ENCODE results near the gene MS4A2. TPM values are rescaled to one million over a fixed set of nuclear protein-coding genes. Genes with fewer than 3 reads are reported as not detected.

MS4A2 gene
- total RNA-seq, 1 donor from 2014 or later = not detected

GRCh38 chr11:60130496-60130895 lies 42.0 kb downstream of the MS4A2 start:
- Mint-ChIP-seq H3K9me3 (peaks cover 3% of the 10 kb centered on the region), H3K4me3 (no peak overlapping the region), H3K27me3 (peaks cover 3% of the 10 kb centered on the region), H3K27ac (no peak overlapping the region), H3K4me1 (peaks cover 9% of the 10 kb centered on the region), H3K36me3 (ENCODE audit: low read depth) (no peaks in the 10 kb centered on the region)
- POLR2A ChIA-PET = no interaction called here
- intact Hi-C loops (cut with micrococcal nuclease) = loop anchor here (1.0 kb wide), 2 partner anchors 307 to 376 kb away; no protein-coding TSS in a partner anchor
- TF ChIP-seq CTCF (IDR thresholded peaks at IDR 0.05) = no peak
- CTCF ChIA-PET = interaction anchor here (0.8 kb wide), 1 partner anchor 376 kb away, joined by 3 read pairs; no protein-coding TSS in a partner anchor
- DNase-seq (no peak), ATAC-seq (ENCODE audit: low read depth) (peak; percentile 47)

GRCh38 chr11:60131912-60132311 lies 43.4 kb downstream of the MS4A2 start:
- POLR2A ChIA-PET = no interaction called here
- ATAC-seq (ENCODE audit: low read depth) = no peak
- Mint-ChIP-seq H3K27me3 (peaks cover 9% of the 10 kb centered on the region), H3K4me1 (peaks cover 4% of the 10 kb centered on the region), H3K9me3 (peaks cover 7% of the 10 kb centered on the region), H3K36me3 (ENCODE audit: low read depth) (no peaks in the 10 kb centered on the region), H3K4me3 (no peak overlapping the region), H3K27ac (no peak overlapping the region)
- CTCF ChIA-PET = no interaction called here
- no peak for TF ChIP-seq CTCF (IDR thresholded peaks at IDR 0.05)
- no peak for DNase-seq
- intact Hi-C loops (cut with micrococcal nuclease) = no loop called here

GRCh38 chr11:60133917-60134316 lies 45.5 kb downstream of the MS4A2 start:
- POLR2A ChIA-PET = no interaction called here
- intact Hi-C loops (cut with micrococcal nuclease) = no loop called here
- H3K27me3 Mint-ChIP-seq = peaks cover 9% of the 10 kb centered on the region

GRCh38 chr11:60143768-60144167 lies 55.3 kb downstream of the MS4A2 start:
- TF ChIP-seq CTCF (IDR thresholded peaks at IDR 0.05) = no peak
- CTCF ChIA-PET = no interaction called here
- Mint-ChIP-seq H3K4me1 (no peaks in the 10 kb centered on the region), H3K36me3 (ENCODE audit: low read depth) (no peaks in the 10 kb centered on the region), H3K9me3 (no peaks in the 10 kb centered on the region), H3K27ac (no peak overlapping the region), H3K27me3 (no peaks in the 10 kb centered on the region), H3K4me3 (no peak overlapping the region)
- ATAC-seq (ENCODE audit: low read depth) = no peak
- no peak for DNase-seq
- intact Hi-C loops (cut with micrococcal nuclease) = no loop called here
- POLR2A ChIA-PET = no interaction called here

More at GRCh38 chr11:60133917-60134316, 45.5 kb downstream of the MS4A2 start:
- Mint-ChIP-seq H3K4me3 (no peak overlapping the region), H3K4me1 (peaks cover 4% of the 10 kb centered on the region), H3K36me3 (ENCODE audit: low read depth) (no peaks in the 10 kb centered on the region), H3K27ac (no peak overlapping the region), H3K9me3 (peaks cover 7% of the 10 kb centered on the region)
- no peak for TF ChIP-seq CTCF (IDR thresholded peaks at IDR 0.05)
- DNase-seq (no peak), ATAC-seq (ENCODE audit: low read depth) (no peak)
- CTCF ChIA-PET = no interaction called here

GRCh38 chr11:60145677-60146076 lies 57.2 kb downstream of the MS4A2 start:
- Mint-ChIP-seq H3K36me3 (ENCODE audit: low read depth) (no peaks in the 10 kb centered on the region), H3K9me3 (no peaks in the 10 kb centered on the region), H3K27ac (no peak overlapping the region), H3K4me3 (no peak overlapping the region), H3K27me3 (no peaks in the 10 kb centered on the region), H3K4me1 (no peaks in the 10 kb centered on the region)
- DNase-seq (no peak), ATAC-seq (ENCODE audit: low read depth) (no peak)
- ChIA-PET POLR2A (no interaction called here), CTCF (no interaction called here)
- intact Hi-C loops (cut with micrococcal nuclease) = no loop called here
- no peak for TF ChIP-seq CTCF (IDR thresholded peaks at IDR 0.05)

Other genes with a start within 250 kb of the MS4A2 start
- gene CBLIF, start 243.2 kb upstream of the MS4A2 start, total RNA-seq = not detected in 2 replicates
- not detected in 2 replicates for gene TCN1, start 222.2 kb upstream of the MS4A2 start, total RNA-seq
- gene OOSP3, start 209.9 kb upstream of the MS4A2 start, total RNA-seq = 0.29 TPM in 1 of 2 replicates, not detected in the other
- not detected in 2 replicates for gene OOSP1, start 150.2 kb upstream of the MS4A2 start, total RNA-seq
- not detected in 2 replicates for gene OOSP4A, start 124.6 kb upstream of the MS4A2 start, total RNA-seq
- not detected in 2 replicates for gene OOSP4B, start 71.5 kb upstream of the MS4A2 start, total RNA-seq
- not detected in 2 replicates for gene OOSP2, start 48.3 kb upstream of the MS4A2 start, total RNA-seq
- not detected in 2 replicates for gene MS4A3, start 32.0 kb upstream of the MS4A2 start, total RNA-seq
- 0.22 TPM in 1 of 2 replicates, not detected in the other for gene MS4A6A, start 94.4 kb downstream of the MS4A2 start, total RNA-seq
- not detected in 2 replicates for gene MS4A4E, start 154.5 kb downstream of the MS4A2 start, total RNA-seq
- gene MS4A4A, start 192.0 kb downstream of the MS4A2 start, total RNA-seq = 0.20 and 1.4 TPM in 2 replicates
- gene MS4A6E, start 238.6 kb downstream of the MS4A2 start, total RNA-seq = not detected in 2 replicates